SK-N-SH (cell line): Measurements from ENCODE around the gene PRX. TPM values are rescaled to one million over a fixed set of nuclear protein-coding genes. Genes with fewer than 3 reads are reported as not detected.

Experiments
- CTCF ChIA-PET: fragments of 300-600, 350-600 bp; formaldehyde crosslinking; extraction: SDS; loops from one replicate; lab custom pipeline; 2021; lab: Yijun Ruan, JAX
- POLR2A ChIA-PET: fragments of 350-600 bp; sonication (Branson Sonifier 250); formaldehyde crosslinking; extraction: SDS; loops from one replicate; lab custom pipeline; 2020; ENCODE audit warnings: antibody characterized with exemption, inconsistent platforms; lab: Yijun Ruan, JAX
- DNase-seq: peaks from one replicate; pipeline ENCODE4 v3.0.0; 2012
- H2AFZ ChIP-seq: fragments of 200-600 bp; sonication (generic); 2 replicates; pipeline ENCODE4 v1.8.1; 2016; ENCODE audit warnings: antibody characterized with exemption, mild to moderate bottlenecking, low read depth
- H3F3A ChIP-seq: fragments of 200-600 bp; sonication (generic); replicated peaks from 2 replicates; pipeline ENCODE3; 2016; ENCODE audit warnings: antibody characterized with exemption, mild to moderate bottlenecking; ENCODE audit not compliant: insufficient read depth
- H3K27ac ChIP-seq, 2 experiments: fragments of 200-500 bp in 1 of 2; fragments of 200-600 bp in 1 of 2; sonication (Bioruptor generic) in 1 of 2; sonication (generic), shearing (Covaris generic) in 1 of 2; 2 replicates each; pipeline versions ENCODE4 v1.5.1 to v1.6.1; 2014 to 2016; ENCODE audit warnings: low read depth in 2 of 2, inconsistent platforms in 1 of 2, low read length in 1 of 2, mild to moderate bottlenecking in 1 of 2, mixed read lengths in 1 of 2
- H3K27me3 ChIP-seq: fragments of 200-600 bp; sonication (generic), shearing (Covaris generic); 2 replicates; pipeline ENCODE4 v1.6.1; 2016; ENCODE audit warnings: mixed run types; ENCODE audit not compliant: insufficient read depth
- H3K36me3 ChIP-seq, 2 experiments: fragments of 200-500 bp in 1 of 2; fragments of 200-600 bp in 1 of 2; sonication (Bioruptor generic) in 1 of 2; sonication (generic) in 1 of 2; replicated peaks in 1 of 2; 2 replicates each; pipeline versions ENCODE3 to v1.5.1; 2014 to 2016; ENCODE audit warnings: low read length in 1 of 2, mild to moderate bottlenecking in 1 of 2; ENCODE audit not compliant: insufficient read depth in 2 of 2, control insufficient read depth in 1 of 2
- H3K4me1 ChIP-seq, 2 experiments: fragments of 200-500 bp in 1 of 2; fragments of 200-600 bp in 1 of 2; sonication (Bioruptor generic) in 1 of 2; sonication (generic), shearing (Covaris generic) in 1 of 2; 2 replicates each; pipeline versions ENCODE4 v1.5.1 to v1.6.1; 2014 to 2016; ENCODE audit warnings: low read depth in 1 of 2, low read length in 1 of 2, mixed run types in 1 of 2; ENCODE audit not compliant: insufficient read depth in 2 of 2, control insufficient read depth in 1 of 2
- H3K4me2 ChIP-seq: fragments of 200-600 bp; sonication (generic), shearing (Covaris generic); 2 replicates; pipeline ENCODE4 v1.6.1; 2017; ENCODE audit warnings: mixed run types
- H3K4me3 ChIP-seq, 2 experiments: fragments of 200-500 bp in 1 of 2; fragments of 200-600 bp in 1 of 2; sonication (Bioruptor generic) in 1 of 2; sonication (generic), shearing (Covaris generic) in 1 of 2; 2 replicates each; pipeline versions ENCODE4 v1.5.1 to v1.8.1; 2014 to 2016; ENCODE audit warnings: low read depth in 2 of 2, inconsistent platforms in 1 of 2, low read length in 1 of 2, mild to moderate bottlenecking in 1 of 2, mixed read lengths in 1 of 2, moderate library complexity in 1 of 2
- H3K79me2 ChIP-seq: fragments of 200-600 bp; sonication (generic); 2 replicates; pipeline ENCODE4 v1.8.1; 2017; ENCODE audit warnings: mild to moderate bottlenecking; ENCODE audit not compliant: insufficient read depth
- H3K9ac ChIP-seq: fragments of 200-600 bp; sonication (generic); 2 replicates; pipeline ENCODE4 v1.6.1; 2017; ENCODE audit warnings: mixed run types
- H3K9me2 ChIP-seq: fragments of 200-600 bp; sonication (generic); 2 replicates; pipeline ENCODE4 v1.6.1; 2017; ENCODE audit warnings: mixed run types
- H3K9me3 ChIP-seq: fragments of 200-600 bp; sonication (generic); 2 replicates; pipeline ENCODE4 v1.6.1; 2017; ENCODE audit warnings: mixed run types, mild to moderate bottlenecking, moderate library complexity
- H4K20me1 ChIP-seq: fragments of 200-600 bp; sonication (generic); 2 replicates; pipeline ENCODE4 v1.6.1; 2017; ENCODE audit warnings: mild to moderate bottlenecking, mixed run types; ENCODE audit not compliant: insufficient read depth
- FOSL2 ChIP-seq: IDR thresholded peaks from 2 replicates; pipeline ENCODE4 v1.4.0; 2012; ENCODE audit warnings: low read depth, mild to moderate bottlenecking, moderate library complexity, borderline replicate concordance
- FOXJ3 ChIP-seq: sonication (generic); formaldehyde crosslinking; IDR thresholded peaks from 2 replicates; pipeline ENCODE4 v1.5.1; 2020; ENCODE audit warnings: mild to moderate bottlenecking, missing genetic modification reagents
- FOXM1 ChIP-seq: IDR thresholded peaks from 2 replicates; pipeline ENCODE4 v1.4.0; 2012; ENCODE audit warnings: low read depth, mild to moderate bottlenecking
- JUND ChIP-seq: IDR thresholded peaks from 2 replicates; pipeline ENCODE4 v1.4.0; 2012
- MEF2A ChIP-seq: IDR thresholded peaks from 2 replicates; pipeline ENCODE4 v1.4.0; 2012; ENCODE audit warnings: low read depth, borderline replicate concordance
- USF1 ChIP-seq: IDR thresholded peaks from 2 replicates; pipeline ENCODE4 v1.4.0; 2012; ENCODE audit warnings: low read depth, borderline replicate concordance
- USF2 ChIP-seq: fragments of 150-350 bp; IDR thresholded peaks from 2 replicates; pipeline ENCODE4 v1.6.1; 2017; ENCODE audit warnings: antibody characterized with exemption, low read length, low read depth, borderline replicate concordance
- WGBS: methylation state at CpG from one replicate; pipeline ENCODE4 v1.1.6; 2017; ENCODE audit warnings: low lambda C conversion rate; 5-methylcytosine and 5-hydroxymethylcytosine counted together
- polyA plus RNA-seq, 3 experiments: library from polyadenylated mRNA; depleted of rRNA; stranded (reverse); fragments of >200 nt; gene quantifications; 2 replicates each; pipeline ENCODE4 v1.2.3, GENCODE V29; 2012
- TF ChIP-seq, protein P1 (sequence below): IDR thresholded peaks from 2 replicates; pipeline ENCODE4 v1.6.1; 2012; ENCODE audit warnings: mild to moderate bottlenecking, low read depth, low read length, moderate library complexity
- TF ChIP-seq, protein P2 (sequence below): fragments of 200-600 bp; sonication (generic); IDR thresholded peaks from 2 replicates; pipeline ENCODE4 v1.6.1; 2017; ENCODE audit warnings: antibody characterized with exemption, mild to moderate bottlenecking, moderate library complexity
- TF ChIP-seq, protein P3 (sequence below): IDR thresholded peaks from 2 replicates; pipeline ENCODE4 v1.4.0; 2012; ENCODE audit warnings: low read depth

PRX gene
- polyA plus RNA-seq, 1 of the 3 experiments (the other 2 are of a cell fraction): 2.2 TPM

GRCh38 chr19:40442328-40443130 lies 29.4 kb upstream of the PRX start:
- peaks cover 32% of the 10 kb centered on the region for H4K20me1 ChIP-seq
- no peak for DNase-seq
- no peaks in the 10 kb centered on the region for H3K27me3 ChIP-seq
- WGBS: 32% methylated on average over 22 of the region's 22 CpGs
- H3K9ac ChIP-seq: peak overlapping the region; percentile 59
- H3K9me3 ChIP-seq: no peaks in the 10 kb centered on the region
- no peak overlapping the region for H2AFZ ChIP-seq
- H3K4me3 ChIP-seq: peak overlapping the region; percentile 62 to 88
- CTCF ChIA-PET: interaction anchor here (1.0 to 2.7 kb wide), 3 partner anchors 16 to 22 kb away, joined by 3 to 16 read pairs (median 4); partner anchors contain the start of gene SERTAD1
- peak overlapping the region; percentile 86 for H3K4me2 ChIP-seq
- H3K9me2 ChIP-seq: no peaks in the 10 kb centered on the region
- peaks cover 13% of the 10 kb centered on the region for H3F3A ChIP-seq
- TF ChIP-seq USF1: no peak
- TF ChIP-seq FOXJ3 (CRISPR knock-in tag): no peak
- TF ChIP-seq MEF2A: no peak
- no peak for TF ChIP-seq USF2
- no peak for TF ChIP-seq JUND
- no peak for TF ChIP-seq FOSL2
- TF ChIP-seq, protein P1, sequence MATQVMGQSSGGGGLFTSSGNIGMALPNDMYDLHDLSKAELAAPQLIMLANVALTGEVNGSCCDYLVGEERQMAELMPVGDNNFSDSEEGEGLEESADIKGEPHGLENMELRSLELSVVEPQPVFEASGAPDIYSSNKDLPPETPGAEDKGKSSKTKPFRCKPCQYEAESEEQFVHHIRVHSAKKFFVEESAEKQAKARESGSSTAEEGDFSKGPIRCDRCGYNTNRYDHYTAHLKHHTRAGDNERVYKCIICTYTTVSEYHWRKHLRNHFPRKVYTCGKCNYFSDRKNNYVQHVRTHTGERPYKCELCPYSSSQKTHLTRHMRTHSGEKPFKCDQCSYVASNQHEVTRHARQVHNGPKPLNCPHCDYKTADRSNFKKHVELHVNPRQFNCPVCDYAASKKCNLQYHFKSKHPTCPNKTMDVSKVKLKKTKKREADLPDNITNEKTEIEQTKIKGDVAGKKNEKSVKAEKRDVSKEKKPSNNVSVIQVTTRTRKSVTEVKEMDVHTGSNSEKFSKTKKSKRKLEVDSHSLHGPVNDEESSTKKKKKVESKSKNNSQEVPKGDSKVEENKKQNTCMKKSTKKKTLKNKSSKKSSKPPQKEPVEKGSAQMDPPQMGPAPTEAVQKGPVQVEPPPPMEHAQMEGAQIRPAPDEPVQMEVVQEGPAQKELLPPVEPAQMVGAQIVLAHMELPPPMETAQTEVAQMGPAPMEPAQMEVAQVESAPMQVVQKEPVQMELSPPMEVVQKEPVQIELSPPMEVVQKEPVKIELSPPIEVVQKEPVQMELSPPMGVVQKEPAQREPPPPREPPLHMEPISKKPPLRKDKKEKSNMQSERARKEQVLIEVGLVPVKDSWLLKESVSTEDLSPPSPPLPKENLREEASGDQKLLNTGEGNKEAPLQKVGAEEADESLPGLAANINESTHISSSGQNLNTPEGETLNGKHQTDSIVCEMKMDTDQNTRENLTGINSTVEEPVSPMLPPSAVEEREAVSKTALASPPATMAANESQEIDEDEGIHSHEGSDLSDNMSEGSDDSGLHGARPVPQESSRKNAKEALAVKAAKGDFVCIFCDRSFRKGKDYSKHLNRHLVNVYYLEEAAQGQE: no peak
- TF ChIP-seq, protein P2, sequence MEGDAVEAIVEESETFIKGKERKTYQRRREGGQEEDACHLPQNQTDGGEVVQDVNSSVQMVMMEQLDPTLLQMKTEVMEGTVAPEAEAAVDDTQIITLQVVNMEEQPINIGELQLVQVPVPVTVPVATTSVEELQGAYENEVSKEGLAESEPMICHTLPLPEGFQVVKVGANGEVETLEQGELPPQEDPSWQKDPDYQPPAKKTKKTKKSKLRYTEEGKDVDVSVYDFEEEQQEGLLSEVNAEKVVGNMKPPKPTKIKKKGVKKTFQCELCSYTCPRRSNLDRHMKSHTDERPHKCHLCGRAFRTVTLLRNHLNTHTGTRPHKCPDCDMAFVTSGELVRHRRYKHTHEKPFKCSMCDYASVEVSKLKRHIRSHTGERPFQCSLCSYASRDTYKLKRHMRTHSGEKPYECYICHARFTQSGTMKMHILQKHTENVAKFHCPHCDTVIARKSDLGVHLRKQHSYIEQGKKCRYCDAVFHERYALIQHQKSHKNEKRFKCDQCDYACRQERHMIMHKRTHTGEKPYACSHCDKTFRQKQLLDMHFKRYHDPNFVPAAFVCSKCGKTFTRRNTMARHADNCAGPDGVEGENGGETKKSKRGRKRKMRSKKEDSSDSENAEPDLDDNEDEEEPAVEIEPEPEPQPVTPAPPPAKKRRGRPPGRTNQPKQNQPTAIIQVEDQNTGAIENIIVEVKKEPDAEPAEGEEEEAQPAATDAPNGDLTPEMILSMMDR: no peak
- TF ChIP-seq, protein P3, sequence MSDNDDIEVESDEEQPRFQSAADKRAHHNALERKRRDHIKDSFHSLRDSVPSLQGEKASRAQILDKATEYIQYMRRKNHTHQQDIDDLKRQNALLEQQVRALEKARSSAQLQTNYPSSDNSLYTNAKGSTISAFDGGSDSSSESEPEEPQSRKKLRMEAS: no peak
- TF ChIP-seq FOXM1: no peak
- TF ChIP-seq, all 33 proteins: peak for 0
- peaks cover 21 to 26% of the 10 kb centered on the region in 2 experiments for H3K36me3 ChIP-seq
- peaks cover 5 to 8% of the 10 kb centered on the region in 2 experiments; a peak in 2 of 4 replicates for H3K4me1 ChIP-seq
- H3K79me2 ChIP-seq: peaks cover 44% of the 10 kb centered on the region
- POLR2A ChIA-PET: interaction anchor here (0.6 to 3.8 kb wide), 7 partner anchors 9 to 134 kb away, joined by 3 to 17 read pairs (median 6); partner anchors contain the start of genes BLVRB and SERTAD1
- peak overlapping the region; percentile 63 to 64; a peak in 2 of 4 replicates for H3K27ac ChIP-seq
